ENCODE measurements around the gene SCUBE2. TPM values are rescaled to one million over a fixed set of nuclear protein-coding genes. Genes with fewer than 3 reads are reported as not detected.
"Not testable (repeated sequence)": the region's sequence is repeated elsewhere in the genome, so short reads cannot be mapped to it uniquely, and the experiment has no call there.

SCUBE2 gene
- total RNA-seq, 1 donor: 1.8 TPM

DNA sequence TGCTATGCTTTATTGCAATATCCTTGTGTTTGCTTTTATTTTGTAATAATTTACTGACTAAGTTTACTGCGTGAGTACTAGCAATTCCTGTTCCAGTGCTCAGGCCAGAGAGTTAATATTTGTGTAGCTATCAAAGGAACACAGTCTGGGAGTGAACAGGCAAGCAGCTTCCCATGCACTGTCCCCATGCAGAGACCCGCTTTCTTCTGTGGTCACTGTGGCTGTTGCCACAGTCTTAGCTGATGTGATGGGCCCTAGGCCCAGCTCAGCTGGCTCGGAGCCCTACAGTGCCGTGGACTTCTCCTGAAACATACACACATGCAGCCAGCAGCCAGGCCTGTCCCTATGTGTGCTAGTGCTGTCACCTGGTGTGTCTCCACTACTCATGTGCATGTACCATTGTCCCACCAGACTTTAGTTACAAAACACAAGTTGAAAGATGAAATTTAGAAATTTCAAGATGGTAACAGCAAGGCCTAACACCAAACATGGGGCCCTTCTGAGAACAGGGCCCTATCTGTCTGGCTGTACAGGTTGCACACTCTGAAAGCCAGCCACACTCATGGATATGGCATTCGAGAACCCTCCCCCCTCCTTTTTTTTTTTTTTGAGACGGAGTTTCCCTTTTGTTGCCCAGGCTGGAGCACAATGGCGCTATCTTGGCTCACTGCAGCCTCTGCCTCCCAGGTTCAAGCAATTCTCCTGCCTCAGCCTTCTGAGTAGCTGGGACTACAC lies 12.3 kb upstream of the SCUBE2 start:
- Histone ChIP-seq H4K20me1 (ENCODE audit: insufficient read depth, low read length) (no peaks in the 10 kb centered on the region), H3K4me1 (ENCODE audit: insufficient read depth, low read length) (no peaks in the 10 kb centered on the region), H3K27ac (ENCODE audit: low read depth, low read length) (no peak overlapping the region), H3K4me3 (ENCODE audit: insufficient read depth, low read length) (no peak overlapping the region), H3K9me3 (ENCODE audit: low read depth, low read length) (no peaks in the 10 kb centered on the region), H3K4me2 (ENCODE audit: insufficient read depth, low read length) (no peak overlapping the region), H3K36me3 (ENCODE audit: insufficient read depth, low read length) (no peaks in the 10 kb centered on the region), H3K27me3 (ENCODE audit: insufficient read depth, low read length) (no peaks in the 10 kb centered on the region), H3K79me2 (ENCODE audit: insufficient read depth, low read length) (no peaks in the 10 kb centered on the region), H2AFZ (ENCODE audit: low read length) (no peak overlapping the region)
- DNase-seq (ENCODE audit: insufficient read length, low spot score, missing footprints): peak; percentile 4
- no peak for TF ChIP-seq CTCF (IDR thresholded peaks at IDR 0.05; ENCODE audit: extremely low read depth, low read depth, low read length)

GRCh38 chr11:9099617-9100016 lies 8.2 kb upstream of the SCUBE2 start:
- H3K27me3 ChIP-seq (ENCODE audit: insufficient read depth, low read length): no peaks in the 10 kb centered on the region
- H3K4me1 ChIP-seq (ENCODE audit: insufficient read depth, low read length): no peaks in the 10 kb centered on the region
- H3K9me3 ChIP-seq (ENCODE audit: low read depth, low read length): no peaks in the 10 kb centered on the region
- no peak overlapping the region for H3K4me2 ChIP-seq (ENCODE audit: insufficient read depth, low read length)
- no peak overlapping the region for H2AFZ ChIP-seq (ENCODE audit: low read length)
- H3K27ac ChIP-seq (ENCODE audit: low read depth, low read length): no peak overlapping the region
- no peak for TF ChIP-seq CTCF (IDR thresholded peaks at IDR 0.05; ENCODE audit: extremely low read depth, low read depth, low read length)
- H3K36me3 ChIP-seq (ENCODE audit: insufficient read depth, low read length): no peaks in the 10 kb centered on the region
- no peaks in the 10 kb centered on the region for H3K79me2 ChIP-seq (ENCODE audit: insufficient read depth, low read length)
- no peak overlapping the region for H3K4me3 ChIP-seq (ENCODE audit: insufficient read depth, low read length)
- no peaks in the 10 kb centered on the region for H4K20me1 ChIP-seq (ENCODE audit: insufficient read depth, low read length)
- DNase-seq (ENCODE audit: insufficient read length, low spot score, missing footprints): peak; percentile 39

- H3K79me2 ChIP-seq (ENCODE audit: insufficient read depth, low read length); H3K27me3 ChIP-seq (ENCODE audit: insufficient read depth, low read length); H4K20me1 ChIP-seq (ENCODE audit: insufficient read depth, low read length); H3K27ac ChIP-seq (ENCODE audit: low read depth, low read length); H3K4me2 ChIP-seq (ENCODE audit: insufficient read depth, low read length); H2AFZ ChIP-seq (ENCODE audit: low read length); H3K9me3 ChIP-seq (ENCODE audit: low read depth, low read length); DNase-seq (ENCODE audit: insufficient read length, low spot score, missing footprints); H3K4me1 ChIP-seq (ENCODE audit: insufficient read depth, low read length); H3K36me3 ChIP-seq (ENCODE audit: insufficient read depth, low read length); H3K4me3 ChIP-seq (ENCODE audit: insufficient read depth, low read length): not testable (repeated sequence)
Observed at GRCh38 chr11:9098455-9098854, 7.1 kb upstream of the SCUBE2 start.

GRCh38 chr11:9097186-9097943 lies 6.0 kb upstream of the SCUBE2 start:
- H4K20me1 ChIP-seq (ENCODE audit: insufficient read depth, low read length); H2AFZ ChIP-seq (ENCODE audit: low read length); H3K27me3 ChIP-seq (ENCODE audit: insufficient read depth, low read length); H3K79me2 ChIP-seq (ENCODE audit: insufficient read depth, low read length); DNase-seq (ENCODE audit: insufficient read length, low spot score, missing footprints); H3K4me1 ChIP-seq (ENCODE audit: insufficient read depth, low read length); H3K27ac ChIP-seq (ENCODE audit: low read depth, low read length); H3K9me3 ChIP-seq (ENCODE audit: low read depth, low read length); H3K36me3 ChIP-seq (ENCODE audit: insufficient read depth, low read length); H3K4me3 ChIP-seq (ENCODE audit: insufficient read depth, low read length); H3K4me2 ChIP-seq (ENCODE audit: insufficient read depth, low read length): not testable (repeated sequence)

DNA sequence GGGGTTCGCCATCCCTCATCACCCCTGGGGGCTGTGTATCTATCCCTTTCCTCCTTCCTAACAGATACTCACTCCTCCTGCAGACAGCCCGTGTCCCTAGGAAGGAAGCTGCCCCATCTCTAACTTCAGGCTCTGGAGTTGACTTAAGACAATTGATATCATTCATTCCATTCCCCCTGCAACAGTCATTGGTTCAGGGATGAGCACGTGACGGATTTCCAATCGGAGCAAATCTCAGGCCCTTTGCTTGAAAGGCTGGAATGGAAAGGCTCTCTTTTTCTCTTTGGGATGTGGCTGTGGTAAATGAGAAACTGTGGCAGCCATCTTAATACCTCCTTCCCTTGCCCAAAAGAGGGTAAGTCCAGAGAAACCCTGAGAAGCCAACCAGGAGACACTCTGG lies 5.0 kb upstream of the SCUBE2 start:
- Histone ChIP-seq H3K9me3 (ENCODE audit: low read depth, low read length) (no peaks in the 10 kb centered on the region), H3K4me3 (ENCODE audit: insufficient read depth, low read length) (no peak overlapping the region), H3K79me2 (ENCODE audit: insufficient read depth, low read length) (no peaks in the 10 kb centered on the region), H4K20me1 (ENCODE audit: insufficient read depth, low read length) (no peaks in the 10 kb centered on the region), H3K4me2 (ENCODE audit: insufficient read depth, low read length) (no peak overlapping the region), H3K4me1 (ENCODE audit: insufficient read depth, low read length) (peaks cover 4% of the 10 kb centered on the region), H2AFZ (ENCODE audit: low read length) (no peak overlapping the region), H3K27me3 (ENCODE audit: insufficient read depth, low read length) (peaks cover 4% of the 10 kb centered on the region), H3K27ac (ENCODE audit: low read depth, low read length) (no peak overlapping the region), H3K36me3 (ENCODE audit: insufficient read depth, low read length) (no peaks in the 10 kb centered on the region)
- DNase-seq (ENCODE audit: insufficient read length, low spot score, missing footprints): no peak
- no peak for TF ChIP-seq CTCF (IDR thresholded peaks at IDR 0.05; ENCODE audit: extremely low read depth, low read depth, low read length)

Measured in osteoblast (primary cell).